ENCODE measurements around the gene RNASE4.

DNA sequence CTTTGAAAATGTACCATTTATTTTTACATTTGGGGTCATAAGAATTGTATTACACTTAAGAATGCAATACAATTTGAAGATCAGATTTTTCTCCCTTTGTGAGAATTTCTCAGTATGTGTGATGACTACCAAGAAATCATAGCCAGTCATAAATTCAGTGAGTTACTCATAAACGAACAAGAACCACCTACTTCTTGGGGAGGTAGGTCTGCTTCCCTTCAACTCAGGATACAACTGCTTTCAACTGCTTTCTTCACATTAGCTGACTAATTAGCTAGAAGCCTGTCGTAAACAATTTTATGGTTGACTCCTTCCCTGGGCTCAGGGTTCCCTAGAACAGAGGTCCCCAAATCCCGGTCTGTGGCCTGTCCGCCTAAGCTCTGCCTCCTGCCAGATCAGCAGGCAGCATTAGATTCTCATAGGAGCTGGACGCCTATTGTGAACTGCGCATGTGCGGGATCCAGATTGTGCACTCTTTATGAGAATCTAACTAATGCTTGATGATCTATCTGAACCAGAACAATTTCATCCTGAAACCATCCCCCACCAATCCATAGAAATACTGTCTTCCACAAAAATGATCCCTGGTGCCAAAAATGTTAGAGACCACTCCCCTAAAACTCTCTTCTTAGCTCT is 7.9 kb downstream of the RNASE4 start:
- TF ChIP-seq CTCF (IDR thresholded peaks at IDR 0.05) (no peak), POLR2A (IDR thresholded peaks at IDR 0.05) (no peak), POLR2AphosphoS5 (IDR thresholded peaks at IDR 0.05) (no peak)

Measured in upper lobe of left lung (tissue), 4 donors.